CD4-positive, alpha-beta T cell (primary cell): ENCODE measurements around the gene ADARB2. TPM values are rescaled to one million over a fixed set of nuclear protein-coding genes. Genes with fewer than 3 reads are reported as not detected.

Experiments used
- ATAC-seq: fragments of 200-7000 bp; cut with Tn5 transposase; one replicate; pipeline ENCODE4 v1.10.0; 2022; ENCODE audit warnings: mild to moderate bottlenecking; ENCODE audit not compliant: poor library complexity
- CTCF ChIA-PET: fragments of 350-600 bp; sonication (Branson Sonifier 250); formaldehyde crosslinking; loops from one replicate; lab custom pipeline; 2021; ENCODE audit warnings: antibody characterized with exemption, inconsistent platforms; lab: Charles Lee
- POLR2A ChIA-PET: fragments of 350-600 bp; sonication (Branson Sonifier 250); formaldehyde crosslinking; loops from one replicate; lab custom pipeline; 2021; ENCODE audit warnings: antibody characterized with exemption, inconsistent platforms; lab: Charles Lee
- DNase-seq, 14 experiments: peaks; one replicate each; pipeline ENCODE4 v3.0.0-alpha.2; 2013 to 2020; ENCODE audit warnings: mixed read lengths in 2 of 14
- H3K27ac ChIP-seq, 2 donors: one replicate each; pipeline versions ENCODE4 v1.5.1 to v1.7.0; 2013; ENCODE audit warnings: low read length in 2 of 2, low read depth in 1 of 2, mild to moderate bottlenecking in 1 of 2
- H3K27me3 ChIP-seq, 2 experiments: 1 replicate in 1 of 2; 2 replicates in 1 of 2; pipeline versions ENCODE4 v1.6.1 to v1.7.0; 2013; ENCODE audit warnings: low read length in 2 of 2, control low read depth in 1 of 2, mild to moderate bottlenecking in 1 of 2, moderate library complexity in 1 of 2; ENCODE audit not compliant: insufficient read depth in 2 of 2, control insufficient read depth in 1 of 2
- H3K36me3 ChIP-seq: one replicate; pipeline ENCODE4 v1.6.1; 2013; ENCODE audit warnings: low read length, control low read depth; ENCODE audit not compliant: insufficient read depth
- H3K4me1 ChIP-seq: one replicate; pipeline ENCODE4 v1.6.1; 2013; ENCODE audit warnings: low read length, control low read depth; ENCODE audit not compliant: insufficient read depth
- H3K4me3 ChIP-seq: one replicate; pipeline ENCODE4 v1.5.1; 2013; ENCODE audit warnings: mild to moderate bottlenecking, low read length, moderate library complexity
- H3K9me3 ChIP-seq, 2 experiments: 1 replicate in 1 of 2; 2 replicates in 1 of 2; pipeline versions ENCODE4 v1.6.1 to v1.7.0; 2013; ENCODE audit warnings: low read length in 2 of 2, mild to moderate bottlenecking in 2 of 2, control low read depth in 1 of 2, moderate library complexity in 1 of 2; ENCODE audit not compliant: control insufficient read depth in 1 of 2, insufficient read depth in 1 of 2
- H3K27ac Mint-ChIP-seq: one replicate; pipeline ENCODE4 v1.8.0; 2020; ENCODE audit warnings: mixed read lengths
- H3K27me3 Mint-ChIP-seq: one replicate; pipeline ENCODE4 v1.8.0; 2021; ENCODE audit warnings: mixed read lengths
- H3K36me3 Mint-ChIP-seq: one replicate; pipeline ENCODE4 v1.8.0; 2021; ENCODE audit warnings: low read depth, mixed read lengths
- H3K4me1 Mint-ChIP-seq: one replicate; pipeline ENCODE4 v1.8.0; 2021; ENCODE audit warnings: low read depth, mixed read lengths
- H3K4me3 Mint-ChIP-seq: one replicate; pipeline ENCODE4 v1.8.0; 2020; ENCODE audit warnings: mild to moderate bottlenecking, mixed read lengths
- H3K9me3 Mint-ChIP-seq: one replicate; pipeline ENCODE4 v1.8.0; 2020; ENCODE audit warnings: mixed read lengths
- intact Hi-C, 2 experiments: fragments of 100-400 bp; cut with DNase I in 1 of 2; cut with micrococcal nuclease in 1 of 2; formaldehyde crosslinking; loops; one replicate each; pipeline versions ENCODE4 v1.15.1 to v1.9.0; 2023 to 2025; cut with DNase I, micrococcal nuclease
- total RNA-seq, 174 experiments: library from RNA in 2 of 174; stranded (reverse) in 2 of 174; gene quantifications; one replicate each; pipeline ENCODE4 v1.2.3 and lab custom pipeline; 2021 to 2026
- TF ChIP-seq, protein P1 (sequence below): fragments of 200-600 bp; IDR thresholded peaks from one replicate; pipeline ENCODE4 v1.8.0; 2022; ENCODE audit warnings: antibody characterized with exemption, mild to moderate bottlenecking

The ADARB2 gene
- total RNA-seq, 2 experiments from 2014 or later: 0.14 TPM; not detected in 1

DNA sequence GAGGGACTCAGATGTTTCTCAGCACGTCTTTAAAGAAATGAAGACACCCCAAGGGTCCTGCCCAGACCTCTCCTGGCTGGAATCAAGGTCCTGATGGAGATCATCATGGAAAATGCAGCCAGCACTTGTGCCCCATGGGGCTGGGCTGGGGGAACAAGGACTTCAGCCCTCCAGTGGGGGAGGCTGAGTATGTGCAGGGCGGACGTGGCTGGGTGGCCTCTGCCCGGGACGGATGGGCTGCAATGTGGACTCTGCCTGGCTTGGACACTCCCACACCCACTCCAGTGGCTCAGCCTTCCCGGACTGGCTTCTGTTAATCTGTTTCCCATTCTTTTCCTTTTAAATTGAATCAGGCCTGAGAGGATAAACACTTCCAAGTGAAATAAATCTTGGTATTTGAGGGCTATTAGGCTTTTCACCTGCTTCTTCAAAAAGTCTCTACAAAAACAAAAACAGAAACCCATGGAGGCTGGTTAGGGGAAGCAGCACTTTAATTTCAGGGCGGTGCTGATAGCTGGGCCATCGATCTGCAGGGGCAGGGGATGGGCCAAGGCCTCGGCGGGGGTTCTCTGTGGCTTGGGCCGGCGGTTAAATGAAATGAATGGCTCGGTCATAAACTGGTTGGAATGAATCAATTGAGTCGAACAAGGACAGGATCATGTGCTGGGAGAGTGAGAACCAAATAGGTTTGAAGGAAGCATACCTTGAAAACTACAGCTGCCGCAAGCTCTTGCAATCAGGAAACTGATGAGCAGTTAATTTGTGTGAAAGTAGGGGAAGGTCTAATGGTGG, 51.4 kb downstream of the ADARB2 start:
- no peaks in the 10 kb centered on the region for H3K36me3 Mint-ChIP-seq
- H3K27me3 ChIP-seq: peaks cover 0 to 4% of the 10 kb centered on the region in 2 experiments
- H3K27ac Mint-ChIP-seq: no peak overlapping the region
- POLR2A ChIA-PET: no interaction called here
- no peaks in the 10 kb centered on the region for H3K36me3 ChIP-seq
- H3K4me1 Mint-ChIP-seq: no peaks in the 10 kb centered on the region
- H3K27me3 Mint-ChIP-seq: peaks cover 39% of the 10 kb centered on the region
- TF ChIP-seq, protein P1, sequence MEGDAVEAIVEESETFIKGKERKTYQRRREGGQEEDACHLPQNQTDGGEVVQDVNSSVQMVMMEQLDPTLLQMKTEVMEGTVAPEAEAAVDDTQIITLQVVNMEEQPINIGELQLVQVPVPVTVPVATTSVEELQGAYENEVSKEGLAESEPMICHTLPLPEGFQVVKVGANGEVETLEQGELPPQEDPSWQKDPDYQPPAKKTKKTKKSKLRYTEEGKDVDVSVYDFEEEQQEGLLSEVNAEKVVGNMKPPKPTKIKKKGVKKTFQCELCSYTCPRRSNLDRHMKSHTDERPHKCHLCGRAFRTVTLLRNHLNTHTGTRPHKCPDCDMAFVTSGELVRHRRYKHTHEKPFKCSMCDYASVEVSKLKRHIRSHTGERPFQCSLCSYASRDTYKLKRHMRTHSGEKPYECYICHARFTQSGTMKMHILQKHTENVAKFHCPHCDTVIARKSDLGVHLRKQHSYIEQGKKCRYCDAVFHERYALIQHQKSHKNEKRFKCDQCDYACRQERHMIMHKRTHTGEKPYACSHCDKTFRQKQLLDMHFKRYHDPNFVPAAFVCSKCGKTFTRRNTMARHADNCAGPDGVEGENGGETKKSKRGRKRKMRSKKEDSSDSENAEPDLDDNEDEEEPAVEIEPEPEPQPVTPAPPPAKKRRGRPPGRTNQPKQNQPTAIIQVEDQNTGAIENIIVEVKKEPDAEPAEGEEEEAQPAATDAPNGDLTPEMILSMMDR: no peak
- H3K4me3 Mint-ChIP-seq: no peak overlapping the region
- H3K27ac ChIP-seq: no peak overlapping the region
- no peaks in the 10 kb centered on the region for H3K4me1 ChIP-seq
- no peak for DNase-seq
- no peaks in the 10 kb centered on the region for H3K9me3 Mint-ChIP-seq
- peaks cover 0 to 4% of the 10 kb centered on the region in 2 experiments for H3K9me3 ChIP-seq
- CTCF ChIA-PET: no interaction called here
- ATAC-seq: no peak
- intact Hi-C loops: no loop called here
- H3K4me3 ChIP-seq: no peak overlapping the region

GRCh38 chr10:1684991-1685390, 52.3 kb downstream of the ADARB2 start:
- Mint-ChIP-seq H3K9me3 (no peaks in the 10 kb centered on the region), H3K27me3 (peaks cover 38% of the 10 kb centered on the region), H3K4me1 (no peaks in the 10 kb centered on the region), H3K36me3 (no peaks in the 10 kb centered on the region), H3K27ac (no peak overlapping the region), H3K4me3 (no peak overlapping the region)
- peaks cover 0 to 4% of the 10 kb centered on the region in 2 experiments for H3K27me3 ChIP-seq
- TF ChIP-seq, protein P1: no peak
- POLR2A ChIA-PET: no interaction called here
- peaks cover 5% of the 10 kb centered on the region for H3K4me1 ChIP-seq
- CTCF ChIA-PET: no interaction called here
- H3K27ac ChIP-seq: no peak overlapping the region
- peaks cover 0 to 4% of the 10 kb centered on the region in 2 experiments for H3K9me3 ChIP-seq
- intact Hi-C loops: no loop called here
- no peaks in the 10 kb centered on the region for H3K36me3 ChIP-seq
- DNase-seq: no peak
- no peak for ATAC-seq
- no peak overlapping the region for H3K4me3 ChIP-seq

GRCh38 chr10:1683649-1684048, 53.7 kb downstream of the ADARB2 start:
- POLR2A ChIA-PET: no interaction called here
- CTCF ChIA-PET: no interaction called here
- H3K27ac ChIP-seq: no peak overlapping the region
- TF ChIP-seq, protein P1: no peak
- Mint-ChIP-seq H3K4me1 (no peaks in the 10 kb centered on the region), H3K27me3 (peaks cover 26% of the 10 kb centered on the region), H3K9me3 (no peaks in the 10 kb centered on the region), H3K4me3 (no peak overlapping the region), H3K36me3 (no peaks in the 10 kb centered on the region), H3K27ac (no peak overlapping the region)
- H3K9me3 ChIP-seq: peaks cover 0 to 4% of the 10 kb centered on the region in 2 experiments
- ATAC-seq (no peak), DNase-seq (no peak)
- H3K4me3 ChIP-seq: no peak overlapping the region
- intact Hi-C loops: no loop called here
- no peaks in the 10 kb centered on the region for H3K36me3 ChIP-seq
- H3K27me3 ChIP-seq: peaks cover 0 to 4% of the 10 kb centered on the region in 2 experiments
- H3K4me1 ChIP-seq: peaks cover 13% of the 10 kb centered on the region
